ENCODE results near the gene CC2D2B.

DNA sequence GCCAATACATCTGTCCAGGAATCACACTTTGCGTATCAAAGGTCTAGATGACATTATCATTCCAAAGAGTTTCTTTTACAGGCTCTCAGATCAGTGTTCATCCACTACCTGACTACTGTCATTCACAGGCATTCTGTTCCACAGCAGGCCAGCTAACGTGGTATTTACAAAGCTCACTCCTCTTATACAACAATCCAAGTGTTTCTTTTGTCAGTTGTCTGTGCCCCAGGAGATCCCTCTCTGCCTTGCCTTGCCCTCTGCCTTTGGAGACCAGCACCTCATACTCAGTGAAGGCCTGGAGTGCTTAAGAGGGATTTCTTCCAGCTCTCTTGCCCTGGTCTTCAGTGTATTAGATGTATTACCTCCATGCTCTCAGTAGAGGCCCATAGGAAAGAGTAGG is 34.6 kb upstream of the CC2D2B start:
- no peak for TF ChIP-seq EZH2 (IDR thresholded peaks at IDR 0.05; ENCODE audit: insufficient read depth, poor library complexity, severe bottlenecking)
- no peak for TF ChIP-seq EZH2phosphoT487 (IDR thresholded peaks at IDR 0.05; ENCODE audit: insufficient read depth, low read depth)

Data from GM23248 (cell line).